H9 (cell line): ENCODE data around the gene SLC24A4. TPM values are rescaled to one million over a fixed set of nuclear protein-coding genes. Genes with fewer than 3 reads are reported as not detected.

Experiments used
- DNase-seq: peaks from one replicate; pipeline ENCODE4 v3.0.0-alpha.2; 2017
- H2AFZ ChIP-seq: one replicate; pipeline ENCODE4 v1.6.1; 2013; ENCODE audit warnings: mild to moderate bottlenecking, low read length, control low read depth, moderate library complexity
- H2AK5ac ChIP-seq: 2 replicates; pipeline ENCODE4 v1.6.1; 2013; ENCODE audit warnings: low read length, control low read depth, mixed read lengths; ENCODE audit not compliant: insufficient read length
- H2BK120ac ChIP-seq: one replicate; pipeline ENCODE4 v1.6.1; 2013; ENCODE audit warnings: low read depth, mild to moderate bottlenecking, low read length, control low read depth, inconsistent platforms; ENCODE audit not compliant: poor library complexity, severe bottlenecking
- H2BK12ac ChIP-seq: 2 replicates; pipeline ENCODE4 v1.6.1; 2013; ENCODE audit warnings: low read length, control low read depth, mixed read lengths, low read depth; ENCODE audit not compliant: insufficient read length
- H2BK15ac ChIP-seq: 2 replicates; pipeline ENCODE4 v1.6.1; 2013; ENCODE audit warnings: low read depth, low read length, control low read depth
- H2BK20ac ChIP-seq: one replicate; pipeline ENCODE4 v1.6.1; 2013; ENCODE audit warnings: low read depth, mild to moderate bottlenecking, low read length, control low read depth, inconsistent platforms; ENCODE audit not compliant: poor library complexity, severe bottlenecking
- H2BK5ac ChIP-seq: 2 replicates; pipeline ENCODE4 v1.6.1; 2013; ENCODE audit warnings: low read length, control low read depth, mixed read lengths; ENCODE audit not compliant: insufficient read length
- H3K14ac ChIP-seq: 2 replicates; pipeline ENCODE4 v1.6.1; 2013; ENCODE audit warnings: low read length, control low read depth; ENCODE audit not compliant: insufficient read depth
- H3K18ac ChIP-seq: 2 replicates; pipeline ENCODE4 v1.6.1; 2013; ENCODE audit warnings: low read depth, mild to moderate bottlenecking, mixed read lengths, low read length, control low read depth; ENCODE audit not compliant: insufficient read length
- H3K23ac ChIP-seq: 2 replicates; pipeline ENCODE4 v1.6.1; 2013; ENCODE audit warnings: low read length, control low read depth, mixed read lengths, low read depth; ENCODE audit not compliant: insufficient read length
- H3K23me2 ChIP-seq: 2 replicates; pipeline ENCODE4 v1.6.1; 2013; ENCODE audit warnings: low read depth, mild to moderate bottlenecking, mixed read lengths, low read length, control low read depth; ENCODE audit not compliant: insufficient read length, poor library complexity, severe bottlenecking
- H3K27ac ChIP-seq: 2 replicates; pipeline ENCODE4 v1.5.1; 2013; ENCODE audit warnings: low read length, control low read depth, mixed read lengths, low read depth; ENCODE audit not compliant: insufficient read length
- H3K27me3 ChIP-seq: 2 replicates; pipeline ENCODE4 v1.6.1; 2013; ENCODE audit warnings: low read length, control low read depth, inconsistent platforms; ENCODE audit not compliant: insufficient read depth
- H3K4ac ChIP-seq: 2 replicates; pipeline ENCODE4 v1.6.1; 2013; ENCODE audit warnings: low read depth, mild to moderate bottlenecking, control low read depth, inconsistent platforms, low read length, moderate library complexity
- H3K4me1 ChIP-seq: 2 replicates; pipeline ENCODE4 v1.6.1; 2013; ENCODE audit warnings: low read length, control low read depth, inconsistent platforms; ENCODE audit not compliant: insufficient read depth
- H3K4me2 ChIP-seq: 2 replicates; pipeline ENCODE4 v1.6.1; 2013; ENCODE audit warnings: low read length, control low read depth, mixed read lengths; ENCODE audit not compliant: insufficient read length, insufficient read depth
- H3K56ac ChIP-seq: 2 replicates; pipeline ENCODE4 v1.6.1; 2013; ENCODE audit warnings: low read depth, mild to moderate bottlenecking, mixed read lengths, low read length, control low read depth; ENCODE audit not compliant: insufficient read length
- H3K79me1 ChIP-seq: 2 replicates; pipeline ENCODE4 v1.6.1; 2013; ENCODE audit warnings: low read depth, mild to moderate bottlenecking, moderate library complexity, low read length, control low read depth, inconsistent platforms; ENCODE audit not compliant: insufficient read depth, poor library complexity, severe bottlenecking
- H3K79me2 ChIP-seq: 2 replicates; pipeline ENCODE4 v1.6.1; 2013; ENCODE audit warnings: low read length, control low read depth, inconsistent platforms; ENCODE audit not compliant: insufficient read depth
- H3K9ac ChIP-seq: 2 replicates; pipeline ENCODE4 v1.6.1; 2013; ENCODE audit warnings: low read length, control low read depth, mixed read lengths; ENCODE audit not compliant: insufficient read length; ENCODE audit errors: extremely low read depth
- H3K9me3 ChIP-seq: one replicate; pipeline ENCODE4 v1.6.1; 2013; ENCODE audit warnings: low read depth, low read length, inconsistent platforms; ENCODE audit not compliant: control insufficient read depth
- H3T11ph ChIP-seq: one replicate; pipeline ENCODE4 v1.6.1; 2013; ENCODE audit warnings: mild to moderate bottlenecking, low read length, control low read depth, inconsistent platforms
- H4K20me1 ChIP-seq: one replicate; pipeline ENCODE4 v1.6.1; 2013; ENCODE audit not compliant: control insufficient read depth, insufficient read length, insufficient read depth
- H4K5ac ChIP-seq: 2 replicates; pipeline ENCODE4 v1.6.1; 2013; ENCODE audit warnings: low read depth, mild to moderate bottlenecking, mixed read lengths, low read length, control low read depth; ENCODE audit not compliant: insufficient read length
- H4K8ac ChIP-seq: replicated peaks from 2 replicates; pipeline ENCODE4 v1.6.1; 2013; ENCODE audit warnings: low read length, control low read depth, mixed read lengths, low read depth; ENCODE audit not compliant: insufficient read length
- H4K91ac ChIP-seq: 2 replicates; pipeline ENCODE4 v1.6.1; 2013; ENCODE audit warnings: low read depth, mild to moderate bottlenecking, moderate library complexity, mixed read lengths, low read length, control low read depth; ENCODE audit not compliant: insufficient read length
- H3K27ac Mint-ChIP-seq, 3 experiments: 2 replicates in 2 of 3; 3 replicates in 1 of 3; pipeline ENCODE4 v1.8.0; 2020 to 2021; ENCODE audit warnings: mixed read lengths in 3 of 3, mild to moderate bottlenecking in 1 of 3, moderate library complexity in 1 of 3
- H3K27me3 Mint-ChIP-seq: 2 replicates; pipeline ENCODE4 v1.8.0; 2021; ENCODE audit warnings: low read depth, mild to moderate bottlenecking, moderate library complexity, mixed read lengths
- H3K36me3 Mint-ChIP-seq, 3 experiments: 2 replicates in 2 of 3; 3 replicates in 1 of 3; pipeline ENCODE4 v1.8.0; 2020 to 2021; ENCODE audit warnings: low read depth in 3 of 3, mixed read lengths in 3 of 3; ENCODE audit not compliant: insufficient read depth in 1 of 3
- H3K4me1 Mint-ChIP-seq, 2 experiments: 2 replicates each; pipeline ENCODE4 v1.8.0; 2020; ENCODE audit warnings: mixed read lengths in 2 of 2
- H3K4me3 Mint-ChIP-seq, 2 experiments: 2 replicates in 1 of 2; 3 replicates in 1 of 2; pipeline ENCODE4 v1.8.0; 2020 to 2021; ENCODE audit warnings: mild to moderate bottlenecking in 2 of 2, mixed read lengths in 2 of 2, moderate library complexity in 1 of 2
- H3K9me3 Mint-ChIP-seq, 2 experiments: 2 replicates in 1 of 2; 3 replicates in 1 of 2; pipeline ENCODE4 v1.8.0; 2020; ENCODE audit warnings: mild to moderate bottlenecking in 2 of 2, mixed read lengths in 2 of 2, moderate library complexity in 1 of 2
- WGBS: extraction: QIAGEN DNeasy Blood & Tissue Kit; methylation state at CpG from one replicate; pipeline ENCODE4 v1.1.7; 2013; ENCODE audit warnings: missing lambda C conversion rate, low lambda C conversion rate, mixed read lengths; ENCODE audit not compliant: insufficient read length; ENCODE audit errors: extremely low coverage; 5-methylcytosine and 5-hydroxymethylcytosine counted together
- total RNA-seq: library from RNA; stranded (reverse); gene quantifications from 2 replicates; pipeline ENCODE4 v1.2.1, GENCODE V29; 2021
- TF ChIP-seq, protein P1 (sequence below): fragments of 200-600 bp; sonication (generic); conservative IDR thresholded peaks from 3 replicates; pipeline ENCODE4 v1.8.0; 2021; ENCODE audit warnings: antibody characterized with exemption, mild to moderate bottlenecking

Gene SLC24A4
- total RNA-seq, 1 experiment from 2014 or later, result 0.24 TPM

DNA sequence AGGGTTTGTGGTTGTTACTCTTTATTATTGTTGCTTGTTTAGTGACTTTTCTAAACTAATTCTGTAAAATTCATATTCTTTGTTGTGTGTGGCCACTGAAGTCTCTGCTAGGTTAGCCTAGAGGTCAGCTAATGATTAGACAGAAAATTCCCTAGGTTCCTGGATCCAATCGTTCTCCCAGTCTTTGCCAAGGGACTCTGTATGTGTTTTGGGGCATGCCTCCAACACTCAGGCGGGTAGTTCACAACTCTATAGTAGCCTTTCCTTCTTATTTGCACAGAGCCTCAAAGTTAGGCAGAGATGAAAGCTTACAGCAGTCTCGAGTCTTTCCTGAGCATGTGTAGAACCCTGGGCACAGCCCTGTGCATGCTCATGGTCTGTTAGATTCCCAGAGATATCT lies 157.9 kb downstream of the SLC24A4 start:
- no peak overlapping the region for H3K18ac ChIP-seq
- no peaks in the 10 kb centered on the region for H3K79me2 ChIP-seq
- H4K8ac ChIP-seq, result no peak overlapping the region
- TF ChIP-seq, protein P1, sequence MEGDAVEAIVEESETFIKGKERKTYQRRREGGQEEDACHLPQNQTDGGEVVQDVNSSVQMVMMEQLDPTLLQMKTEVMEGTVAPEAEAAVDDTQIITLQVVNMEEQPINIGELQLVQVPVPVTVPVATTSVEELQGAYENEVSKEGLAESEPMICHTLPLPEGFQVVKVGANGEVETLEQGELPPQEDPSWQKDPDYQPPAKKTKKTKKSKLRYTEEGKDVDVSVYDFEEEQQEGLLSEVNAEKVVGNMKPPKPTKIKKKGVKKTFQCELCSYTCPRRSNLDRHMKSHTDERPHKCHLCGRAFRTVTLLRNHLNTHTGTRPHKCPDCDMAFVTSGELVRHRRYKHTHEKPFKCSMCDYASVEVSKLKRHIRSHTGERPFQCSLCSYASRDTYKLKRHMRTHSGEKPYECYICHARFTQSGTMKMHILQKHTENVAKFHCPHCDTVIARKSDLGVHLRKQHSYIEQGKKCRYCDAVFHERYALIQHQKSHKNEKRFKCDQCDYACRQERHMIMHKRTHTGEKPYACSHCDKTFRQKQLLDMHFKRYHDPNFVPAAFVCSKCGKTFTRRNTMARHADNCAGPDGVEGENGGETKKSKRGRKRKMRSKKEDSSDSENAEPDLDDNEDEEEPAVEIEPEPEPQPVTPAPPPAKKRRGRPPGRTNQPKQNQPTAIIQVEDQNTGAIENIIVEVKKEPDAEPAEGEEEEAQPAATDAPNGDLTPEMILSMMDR, result no peak
- no peaks in the 10 kb centered on the region for H3K79me1 ChIP-seq
- H2BK20ac ChIP-seq, result no peak overlapping the region
- no peaks in the 10 kb centered on the region; the same call in 1 of the 2 replicates for H3K27me3 ChIP-seq
- Mint-ChIP-seq H3K36me3 (no peaks in the 10 kb centered on the region), H3K27me3 (peaks cover 25% of the 10 kb centered on the region), H3K27ac (no peak overlapping the region; a peak in 1 of 7 replicates), H3K4me1 (peaks cover 0 to 7% of the 10 kb centered on the region in 2 experiments; a peak in 3 of 4 replicates), H3K9me3 (no peaks in the 10 kb centered on the region), H3K4me3 (no peak overlapping the region)
- H2BK15ac ChIP-seq, result no peak overlapping the region
- no peaks in the 10 kb centered on the region for H3K23me2 ChIP-seq
- no peak overlapping the region for H2BK5ac ChIP-seq
- no CpG with 5 or more reads among the region's 3 CpGs for WGBS
- H3K9ac ChIP-seq, result no peak overlapping the region
- H3K9me3 ChIP-seq, result no peaks in the 10 kb centered on the region
- no peak overlapping the region for H3K4ac ChIP-seq
- H3T11ph ChIP-seq, result no peak overlapping the region
- H2BK120ac ChIP-seq, result no peak overlapping the region
- no peaks in the 10 kb centered on the region for H3K4me1 ChIP-seq
- no peak overlapping the region for H3K23ac ChIP-seq
- no peak overlapping the region for H2AK5ac ChIP-seq
- H4K91ac ChIP-seq, result no peak overlapping the region
- no peak overlapping the region for H4K5ac ChIP-seq
- no peak overlapping the region for H3K56ac ChIP-seq
- H4K20me1 ChIP-seq, result no peaks in the 10 kb centered on the region
- no peak overlapping the region for H2AFZ ChIP-seq
- H2BK12ac ChIP-seq, result no peak overlapping the region
- no peak overlapping the region for H3K14ac ChIP-seq
- no peak for DNase-seq
- H3K27ac ChIP-seq, result no peak overlapping the region
- no peak overlapping the region for H3K4me2 ChIP-seq
